K562 (cell line): Measurements from ENCODE around the gene AIPL1. TPM values are rescaled to one million over a fixed set of nuclear protein-coding genes. Genes with fewer than 3 reads are reported as not detected.

Source experiments
- ARID1B ChIP-seq: fragments of 450-650 bp; IDR thresholded peaks from 2 replicates; pipeline ENCODE4 v1.6.1; 2016; ENCODE audit warnings: antibody characterized with exemption, mild to moderate bottlenecking, inconsistent platforms
- ARID2 ChIP-seq: fragments of 450-650 bp; IDR thresholded peaks from 2 replicates; pipeline ENCODE4 v1.6.1; 2017; ENCODE audit warnings: antibody characterized with exemption, mild to moderate bottlenecking
- HDAC2 ChIP-seq: fragments of 450-650 bp; IDR thresholded peaks from 2 replicates; pipeline ENCODE4 v1.6.1; 2016; ENCODE audit warnings: mild to moderate bottlenecking
- HDAC3 ChIP-seq: fragments of 450-650 bp; IDR thresholded peaks from 2 replicates; pipeline ENCODE4 v1.6.1; 2018; ENCODE audit warnings: borderline replicate concordance, mild to moderate bottlenecking, moderate library complexity; ENCODE audit not compliant: partially characterized antibody
- ILK ChIP-seq: fragments of 450-650 bp; IDR thresholded peaks from 2 replicates; pipeline ENCODE4 v1.6.1; 2016; ENCODE audit warnings: missing genetic modification characterization, low read depth, mild to moderate bottlenecking, missing compliant biosample characterization, moderate library complexity, borderline replicate concordance
- MCM5 ChIP-seq: fragments of 450-650 bp; IDR thresholded peaks from 2 replicates; pipeline ENCODE4 v1.6.1; 2016; ENCODE audit warnings: low read depth
- MTA3 ChIP-seq: fragments of 450-650 bp; formaldehyde crosslinking; IDR thresholded peaks from 2 replicates; pipeline ENCODE4 v1.6.1; 2017; ENCODE audit warnings: mild to moderate bottlenecking, borderline replicate concordance
- POLR2B ChIP-seq: fragments of 450-650 bp; IDR thresholded peaks from 2 replicates; pipeline ENCODE4 v1.6.1; 2018; ENCODE audit warnings: low read depth; ENCODE audit not compliant: partially characterized antibody
- RNF2 ChIP-seq: sonication (generic); IDR thresholded peaks from 2 replicates; pipeline ENCODE4 v1.6.1; 2016
- RNF219 ChIP-seq: fragments of 250-450 bp; sonication (Bioruptor Pico); IDR thresholded peaks from 2 replicates; pipeline ENCODE4 v1.5.0; 2022; ENCODE audit warnings: mild to moderate bottlenecking
- SIX5 ChIP-seq, 2 experiments: IDR thresholded peaks; 2 replicates each; pipeline ENCODE4 v1.6.1; 2011; ENCODE audit warnings: low read length in 2 of 2, borderline replicate concordance in 1 of 2, low read depth in 1 of 2, mild to moderate bottlenecking in 1 of 2, moderate library complexity in 1 of 2; ENCODE audit not compliant: insufficient read depth in 1 of 2
- TARDBP ChIP-seq: fragments of 450-650 bp; IDR thresholded peaks from 2 replicates; pipeline ENCODE4 v1.6.1; 2016
- TEAD1 ChIP-seq, 2 experiments: fragments of 450-650 bp in 1 of 2; sonication (generic) in 1 of 2; formaldehyde crosslinking; IDR thresholded peaks; 2 replicates each; pipeline versions ENCODE4 v1.4.0 to v1.8.0; 2020 to 2022; ENCODE audit warnings: mild to moderate bottlenecking in 2 of 2, missing genetic modification reagents in 1 of 2
- ZC3H8 ChIP-seq: fragments of 450-650 bp; IDR thresholded peaks from 2 replicates; pipeline ENCODE4 v1.6.1; 2017
- ZNF239 ChIP-seq: fragments of 250-450 bp; sonication (Bioruptor Pico); IDR thresholded peaks from 2 replicates; pipeline ENCODE4 v1.4.0; 2020; ENCODE audit warnings: mild to moderate bottlenecking
- ZNF408 ChIP-seq: fragments of 250-450 bp; sonication (Bioruptor Pico); IDR thresholded peaks from 2 replicates; pipeline ENCODE4 v1.4.0; 2020; ENCODE audit warnings: low read depth, mild to moderate bottlenecking, moderate library complexity
- ZNF445 ChIP-seq: fragments of 250-450 bp; sonication (Bioruptor Pico); IDR thresholded peaks from 2 replicates; pipeline ENCODE4 v1.4.0; 2020; ENCODE audit warnings: low read depth, mild to moderate bottlenecking, moderate library complexity
- polyA plus RNA-seq, 8 experiments: library from polyadenylated mRNA; depleted of rRNA in 4 of 8; stranded (reverse) in 5 of 8; unstranded in 3 of 8; fragments of >200 nt; fragmentation: Nextera tagmentation in 2 of 8; fragmentation: Illumina TruSeq in 1 of 8; extraction: Ambion mirVana in 2 of 8; extraction: Trizol in 1 of 8; gene quantifications; 2 replicates each; pipeline versions ENCODE4 v1.2.1 to v1.2.3, GENCODE V29; 2011 to 2014; ENCODE audit warnings: inconsistent platforms in 1 of 8, missing spikeins in 1 of 8
- total RNA-seq, 7 experiments: library from RNA; depleted of rRNA in 6 of 7; stranded (reverse); fragments of >200 nt in 6 of 7; fragmentation: Illumina TruSeq in 2 of 7; extraction: Trizol in 2 of 7; gene quantifications; 2 replicates each; pipeline versions ENCODE4 v1.2.1 to v1.2.3, GENCODE V29; 2011 to 2021; ENCODE audit warnings: low replicate concordance in 1 of 7
- TF ChIP-seq, protein P1 (sequence below): sonication (generic); formaldehyde crosslinking; IDR thresholded peaks from 2 replicates; pipeline ENCODE4 v1.8.0; 2023; ENCODE audit warnings: mild to moderate bottlenecking, missing genetic modification reagents
- TF ChIP-seq, protein P2 (sequence below), 2 experiments: fragments of 450-650 bp; IDR thresholded peaks; 2 replicates each; pipeline ENCODE4 v1.6.1; 2018; ENCODE audit warnings: mild to moderate bottlenecking in 2 of 2, low read depth in 1 of 2; ENCODE audit not compliant: partially characterized antibody in 2 of 2

AIPL1 gene
- total and polyA plus RNA-seq, 9 of the 15 experiments (the other 6 are each of a cell fraction or from before 2014, with no cell fraction given), result not detected

GRCh38 chr17:6443692-6444570 is 9.0 kb upstream of the AIPL1 start, which contains the start of gene PIMREG (continued):
- TF ChIP-seq, protein P1, sequence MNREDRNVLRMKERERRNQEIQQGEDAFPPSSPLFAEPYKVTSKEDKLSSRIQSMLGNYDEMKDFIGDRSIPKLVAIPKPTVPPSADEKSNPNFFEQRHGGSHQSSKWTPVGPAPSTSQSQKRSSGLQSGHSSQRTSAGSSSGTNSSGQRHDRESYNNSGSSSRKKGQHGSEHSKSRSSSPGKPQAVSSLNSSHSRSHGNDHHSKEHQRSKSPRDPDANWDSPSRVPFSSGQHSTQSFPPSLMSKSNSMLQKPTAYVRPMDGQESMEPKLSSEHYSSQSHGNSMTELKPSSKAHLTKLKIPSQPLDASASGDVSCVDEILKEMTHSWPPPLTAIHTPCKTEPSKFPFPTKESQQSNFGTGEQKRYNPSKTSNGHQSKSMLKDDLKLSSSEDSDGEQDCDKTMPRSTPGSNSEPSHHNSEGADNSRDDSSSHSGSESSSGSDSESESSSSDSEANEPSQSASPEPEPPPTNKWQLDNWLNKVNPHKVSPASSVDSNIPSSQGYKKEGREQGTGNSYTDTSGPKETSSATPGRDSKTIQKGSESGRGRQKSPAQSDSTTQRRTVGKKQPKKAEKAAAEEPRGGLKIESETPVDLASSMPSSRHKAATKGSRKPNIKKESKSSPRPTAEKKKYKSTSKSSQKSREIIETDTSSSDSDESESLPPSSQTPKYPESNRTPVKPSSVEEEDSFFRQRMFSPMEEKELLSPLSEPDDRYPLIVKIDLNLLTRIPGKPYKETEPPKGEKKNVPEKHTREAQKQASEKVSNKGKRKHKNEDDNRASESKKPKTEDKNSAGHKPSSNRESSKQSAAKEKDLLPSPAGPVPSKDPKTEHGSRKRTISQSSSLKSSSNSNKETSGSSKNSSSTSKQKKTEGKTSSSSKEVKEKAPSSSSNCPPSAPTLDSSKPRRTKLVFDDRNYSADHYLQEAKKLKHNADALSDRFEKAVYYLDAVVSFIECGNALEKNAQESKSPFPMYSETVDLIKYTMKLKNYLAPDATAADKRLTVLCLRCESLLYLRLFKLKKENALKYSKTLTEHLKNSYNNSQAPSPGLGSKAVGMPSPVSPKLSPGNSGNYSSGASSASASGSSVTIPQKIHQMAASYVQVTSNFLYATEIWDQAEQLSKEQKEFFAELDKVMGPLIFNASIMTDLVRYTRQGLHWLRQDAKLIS (CRISPR knock-in tag), result no peak
- no peak for TF ChIP-seq HDAC3
- TF ChIP-seq, protein P2, sequence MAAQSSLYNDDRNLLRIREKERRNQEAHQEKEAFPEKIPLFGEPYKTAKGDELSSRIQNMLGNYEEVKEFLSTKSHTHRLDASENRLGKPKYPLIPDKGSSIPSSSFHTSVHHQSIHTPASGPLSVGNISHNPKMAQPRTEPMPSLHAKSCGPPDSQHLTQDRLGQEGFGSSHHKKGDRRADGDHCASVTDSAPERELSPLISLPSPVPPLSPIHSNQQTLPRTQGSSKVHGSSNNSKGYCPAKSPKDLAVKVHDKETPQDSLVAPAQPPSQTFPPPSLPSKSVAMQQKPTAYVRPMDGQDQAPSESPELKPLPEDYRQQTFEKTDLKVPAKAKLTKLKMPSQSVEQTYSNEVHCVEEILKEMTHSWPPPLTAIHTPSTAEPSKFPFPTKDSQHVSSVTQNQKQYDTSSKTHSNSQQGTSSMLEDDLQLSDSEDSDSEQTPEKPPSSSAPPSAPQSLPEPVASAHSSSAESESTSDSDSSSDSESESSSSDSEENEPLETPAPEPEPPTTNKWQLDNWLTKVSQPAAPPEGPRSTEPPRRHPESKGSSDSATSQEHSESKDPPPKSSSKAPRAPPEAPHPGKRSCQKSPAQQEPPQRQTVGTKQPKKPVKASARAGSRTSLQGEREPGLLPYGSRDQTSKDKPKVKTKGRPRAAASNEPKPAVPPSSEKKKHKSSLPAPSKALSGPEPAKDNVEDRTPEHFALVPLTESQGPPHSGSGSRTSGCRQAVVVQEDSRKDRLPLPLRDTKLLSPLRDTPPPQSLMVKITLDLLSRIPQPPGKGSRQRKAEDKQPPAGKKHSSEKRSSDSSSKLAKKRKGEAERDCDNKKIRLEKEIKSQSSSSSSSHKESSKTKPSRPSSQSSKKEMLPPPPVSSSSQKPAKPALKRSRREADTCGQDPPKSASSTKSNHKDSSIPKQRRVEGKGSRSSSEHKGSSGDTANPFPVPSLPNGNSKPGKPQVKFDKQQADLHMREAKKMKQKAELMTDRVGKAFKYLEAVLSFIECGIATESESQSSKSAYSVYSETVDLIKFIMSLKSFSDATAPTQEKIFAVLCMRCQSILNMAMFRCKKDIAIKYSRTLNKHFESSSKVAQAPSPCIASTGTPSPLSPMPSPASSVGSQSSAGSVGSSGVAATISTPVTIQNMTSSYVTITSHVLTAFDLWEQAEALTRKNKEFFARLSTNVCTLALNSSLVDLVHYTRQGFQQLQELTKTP (IDR thresholded peaks at IDR 0.05; ENCODE audit: low read depth in 1 of 2, partially characterized antibody in 2 of 2), result no peak
- no peak for TF ChIP-seq RNF219 (CRISPR knock-in tag)
- TF ChIP-seq RNF2, result 0 out of 2 replicates have a peak, but pooled peaks have one; percentile 45
- no peak for TF ChIP-seq ZNF408 (CRISPR knock-in tag)
- TF ChIP-seq HDAC2, result no peak
- no peak for TF ChIP-seq ARID1B
- TF ChIP-seq ARID2, result no peak
- no peak for TF ChIP-seq TARDBP
- TF ChIP-seq TEAD1 (CRISPR knock-in tag; IDR thresholded peaks at IDR 0.05), result no peak
- no peak for TF ChIP-seq MCM5
- no peak for TF ChIP-seq MTA3
- TF ChIP-seq SIX5 (IDR thresholded peaks at IDR 0.05; ENCODE audit: borderline replicate concordance in 1 of 2, insufficient read depth in 1 of 2, low read depth in 1 of 2, low read length in 2 of 2), result no peak
- no peak for TF ChIP-seq ZC3H8
- no peak for TF ChIP-seq ZNF445 (CRISPR knock-in tag)
- no peak for TF ChIP-seq ILK
- peak; percentile 37 for TF ChIP-seq POLR2B
- no peak for TF ChIP-seq ZNF239 (CRISPR knock-in tag)
